Esophagus (tissue), 2 donors: Measurements from ENCODE around the gene ZNF217. TPM values are rescaled to one million over a fixed set of nuclear protein-coding genes. Genes with fewer than 3 reads are reported as not detected.
"Not testable (repeated sequence)": the region's sequence is repeated elsewhere in the genome, so short reads cannot be mapped to it uniquely, and the experiment has no call there.

ENCODE experiments used
- H3K27ac ChIP-seq, 2 donors: one replicate each; pipeline ENCODE4 v1.5.1; 2013; ENCODE audit warnings: low read depth in 2 of 2, mild to moderate bottlenecking in 2 of 2, inconsistent platforms in 1 of 2, low read length in 1 of 2, moderate library complexity in 1 of 2
- H3K27me3 ChIP-seq, 2 donors: one replicate each; pipeline ENCODE4 v1.6.1; 2013; ENCODE audit warnings: low read length in 2 of 2, control low read depth in 1 of 2, mild to moderate bottlenecking in 1 of 2; ENCODE audit not compliant: insufficient read depth in 2 of 2, control insufficient read depth in 1 of 2
- H3K36me3 ChIP-seq, 2 donors: one replicate each; pipeline ENCODE4 v1.6.1; 2013; ENCODE audit warnings: low read length in 1 of 2; ENCODE audit not compliant: control insufficient read depth in 2 of 2, insufficient read depth in 2 of 2
- H3K4me1 ChIP-seq, 2 donors: one replicate each; pipeline ENCODE4 v1.6.1; 2013; ENCODE audit warnings: low read length in 1 of 2; ENCODE audit not compliant: control insufficient read depth in 2 of 2, insufficient read depth in 2 of 2
- H3K4me3 ChIP-seq, 2 donors: one replicate each; pipeline ENCODE4 v1.5.1; 2013; ENCODE audit warnings: low read length in 2 of 2, mild to moderate bottlenecking in 2 of 2, low read depth in 1 of 2, moderate library complexity in 1 of 2
- H3K9me3 ChIP-seq, 2 donors: one replicate each; pipeline ENCODE4 v1.6.1; 2013; ENCODE audit warnings: mild to moderate bottlenecking in 2 of 2, low read depth in 1 of 2, low read length in 1 of 2, moderate library complexity in 1 of 2; ENCODE audit not compliant: control insufficient read depth in 2 of 2, insufficient read depth in 1 of 2
- WGBS, 2 donors: extraction: QIAGEN DNeasy Blood & Tissue Kit; methylation state at CpG; one replicate each; pipeline ENCODE4 v1.1.7; 2013; 5-methylcytosine and 5-hydroxymethylcytosine counted together
- polyA plus RNA-seq, 2 donors: library from polyadenylated mRNA; stranded (reverse); fragments of 200-250 nt; gene quantifications; one replicate each; pipeline ENCODE4 v1.2.3, GENCODE V29; 2013
- donor health status: healthy with polysubstance abuse.
- donor health status: Bipolar disorder and iron deficiency.

ZNF217 gene
- polyA plus RNA-seq, 2 donors: 8.2 to 9.0 TPM

- H3K9me3 ChIP-seq: no peaks in the 10 kb centered on the region
- H3K4me3 ChIP-seq: no peak overlapping the region
- WGBS, 2 donors: 31 to 49% methylated on average over 4 of the region's 4 CpGs
- H3K36me3 ChIP-seq: no peaks in the 10 kb centered on the region
- H3K4me1 ChIP-seq: peaks cover 0 to 10% of the 10 kb centered on the region in 2 donors
- no peak overlapping the region for H3K27ac ChIP-seq
- no peaks in the 10 kb centered on the region for H3K27me3 ChIP-seq
Measured at GRCh38 chr20:53599378-53599777, 5.7 kb upstream of the ZNF217 start.

- 57 to 72% methylated on average over 2 of the region's 2 CpGs for WGBS, 2 donors
- no peaks in the 10 kb centered on the region for H3K27me3 ChIP-seq
- H3K27ac ChIP-seq: peak overlapping the region; percentile 33 to 40
- no peaks in the 10 kb centered on the region for H3K36me3 ChIP-seq
- H3K4me1 ChIP-seq: peaks cover 0 to 10% of the 10 kb centered on the region in 2 donors
- no peak overlapping the region for H3K4me3 ChIP-seq
- no peaks in the 10 kb centered on the region for H3K9me3 ChIP-seq
Measured at GRCh38 chr20:53599044-53599362, 5.4 kb upstream of the ZNF217 start.

GRCh38 chr20:53598140-53599043, 4.8 kb upstream of the ZNF217 start:
- H3K4me3 ChIP-seq: no peak overlapping the region
- H3K36me3 ChIP-seq: no peaks in the 10 kb centered on the region
- no peaks in the 10 kb centered on the region for H3K27me3 ChIP-seq
- peak overlapping the region; percentile 33 to 40 for H3K27ac ChIP-seq
- no peaks in the 10 kb centered on the region for H3K9me3 ChIP-seq
- WGBS, 2 donors: 80 to 87% methylated on average over 9 of the region's 9 CpGs
- peaks cover 0 to 10% of the 10 kb centered on the region in 2 donors for H3K4me1 ChIP-seq

GRCh38 chr20:53597521-53598120, 4.0 kb upstream of the ZNF217 start:
- H3K9me3 ChIP-seq: no peaks in the 10 kb centered on the region
- WGBS, 2 donors: 48 to 56% methylated on average over 4 of the region's 4 CpGs
- H3K27me3 ChIP-seq: no peaks in the 10 kb centered on the region
- H3K27ac ChIP-seq: no peak overlapping the region
- peaks cover 0 to 10% of the 10 kb centered on the region in 2 donors for H3K4me1 ChIP-seq
- no peak overlapping the region for H3K4me3 ChIP-seq
- no peaks in the 10 kb centered on the region for H3K36me3 ChIP-seq

- no peaks in the 10 kb centered on the region for H3K36me3 ChIP-seq
- peak overlapping the region in 1 of 2 donors; percentile 31 for H3K4me3 ChIP-seq
- WGBS, 2 donors: 24 to 27% methylated on average over 3 of the region's 3 CpGs
- no peaks in the 10 kb centered on the region for H3K9me3 ChIP-seq
- peak overlapping the region; percentile 36 to 85 for H3K27ac ChIP-seq
- H3K27me3 ChIP-seq: no peaks in the 10 kb centered on the region
- H3K4me1 ChIP-seq: peaks cover 0 to 10% of the 10 kb centered on the region in 2 donors
Measured at GRCh38 chr20:53597030-53597482, 3.4 kb upstream of the ZNF217 start.

- 24% methylated on average over 12 of the region's 12 CpGs for WGBS, 2 donors
- Histone ChIP-seq H3K27ac (peak overlapping the region; percentile 85), H3K4me3 (peak overlapping the region; percentile 19 to 22), H3K4me1 (peaks cover 0 to 10% of the 10 kb centered on the region in 2 donors)
- H3K9me3 ChIP-seq, H3K27me3 ChIP-seq, H3K36me3 ChIP-seq: not testable (repeated sequence)
Measured at GRCh38 chr20:53596189-53597001, 2.8 kb upstream of the ZNF217 start.

GRCh38 chr20:53595742-53596141, 2.1 kb upstream of the ZNF217 start:
- H3K27me3 ChIP-seq, H3K36me3 ChIP-seq, H3K9me3 ChIP-seq, H3K4me3 ChIP-seq: not testable (repeated sequence)
- peaks cover 0 to 10% of the 10 kb centered on the region in 2 donors for H3K4me1 ChIP-seq
- WGBS, 2 donors: 20 to 25% methylated on average over 2 to 3 of the region's 3 CpGs
- H3K27ac ChIP-seq: peak overlapping the region in 1 of 2 donors; percentile 56

- Histone ChIP-seq H3K4me3 (peak overlapping the region in 1 of 2 donors; percentile 97), H3K9me3 (no peaks in the 10 kb centered on the region), H3K36me3 (no peaks in the 10 kb centered on the region), H3K4me1 (peaks cover 0 to 10% of the 10 kb centered on the region in 2 donors), H3K27ac (peak overlapping the region in 1 of 2 donors; percentile 96), H3K27me3 (no peaks in the 10 kb centered on the region)
- WGBS, 2 donors: 5 to 12% methylated on average over 7 of the region's 7 CpGs
Measured at GRCh38 chr20:53595018-53595378, 1.4 kb upstream of the ZNF217 start.
